ENCODE results near the gene TFIP11. TPM values are rescaled to one million over a fixed set of nuclear protein-coding genes. Genes with fewer than 3 reads are reported as not detected.
"Not testable (repeated sequence)": the region's sequence is repeated elsewhere in the genome, so short reads cannot be mapped to it uniquely, and the experiment has no call there.

TFIP11 gene
- polyA plus RNA-seq, 12 donors: 18.2 to 29.5 (median 23.8) TPM; not detected in 1

DNA sequence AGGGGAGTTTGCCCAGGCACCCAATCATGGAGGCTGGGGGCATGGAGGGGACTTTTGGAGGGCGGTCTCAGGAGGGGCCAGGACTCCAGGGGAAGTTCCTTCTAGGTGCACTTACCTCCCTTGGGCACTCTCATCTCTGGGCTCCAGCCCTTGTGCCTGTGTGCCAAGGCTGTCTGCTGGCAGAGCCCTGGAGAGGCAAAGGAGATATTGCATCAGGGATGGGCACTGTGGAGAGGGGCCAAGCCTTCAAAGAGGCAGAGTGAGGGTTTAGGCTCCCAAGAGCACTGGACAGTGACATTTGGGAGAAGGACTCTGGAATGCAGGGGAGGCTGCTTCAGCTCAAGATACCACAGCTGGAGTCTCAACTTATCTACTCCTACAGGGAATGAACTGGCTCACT is 32.2 kb upstream of the TFIP11 start:
- no peak for DNase-seq

DNA sequence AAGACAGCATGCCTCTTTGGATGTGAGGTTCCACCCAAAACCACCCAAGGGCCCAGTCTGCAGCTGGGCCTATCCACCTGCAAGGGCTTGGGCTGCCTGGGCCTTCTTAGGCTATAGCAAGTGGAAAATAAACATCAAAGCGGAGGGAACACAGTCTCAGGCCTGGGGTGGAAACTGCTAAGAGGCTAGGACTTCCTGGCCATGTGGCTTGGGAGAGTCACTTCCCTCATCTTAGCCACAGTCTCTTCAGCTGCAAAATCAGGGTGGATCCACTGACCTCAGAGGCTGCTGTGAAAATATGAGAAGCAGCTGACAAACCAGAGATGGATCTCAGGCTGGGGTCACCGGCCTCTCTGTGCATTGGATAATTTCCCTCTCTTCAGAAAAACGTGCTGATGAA is 30.6 kb upstream of the TFIP11 start:
- peak; percentile 15 for DNase-seq

DNA sequence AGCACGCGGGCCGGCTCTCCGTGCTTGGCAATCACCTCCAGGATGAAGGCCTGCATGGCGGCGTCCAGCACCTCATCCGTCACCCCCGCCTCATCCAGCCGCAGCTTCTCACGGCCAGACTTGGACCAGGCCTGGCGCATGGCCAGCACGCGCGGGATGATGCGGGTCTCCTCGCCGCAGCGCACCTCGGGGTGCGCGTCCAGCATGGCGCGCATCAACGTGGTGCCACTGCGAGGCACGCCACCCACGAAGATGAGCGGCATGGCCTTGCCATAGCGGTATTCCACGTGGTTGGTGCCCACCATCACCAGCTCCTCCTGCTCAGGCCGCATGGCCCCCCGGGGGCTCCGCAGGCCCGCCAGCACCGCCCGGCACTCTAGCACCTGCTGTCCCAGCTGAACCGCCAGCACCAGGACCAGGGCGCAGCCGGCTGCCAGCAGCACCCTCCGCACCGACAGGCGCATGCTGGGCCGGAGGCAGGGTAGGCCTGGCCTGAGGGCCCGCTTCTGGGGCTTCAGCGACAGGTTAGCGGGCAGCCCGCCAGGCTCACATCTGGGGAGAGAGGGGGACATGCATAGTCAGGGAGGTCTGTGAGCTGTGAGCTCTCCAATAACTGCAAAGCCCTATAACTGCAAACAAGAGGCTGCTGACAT is 29.0 kb upstream of the TFIP11 start:
- no peak for DNase-seq

DNA sequence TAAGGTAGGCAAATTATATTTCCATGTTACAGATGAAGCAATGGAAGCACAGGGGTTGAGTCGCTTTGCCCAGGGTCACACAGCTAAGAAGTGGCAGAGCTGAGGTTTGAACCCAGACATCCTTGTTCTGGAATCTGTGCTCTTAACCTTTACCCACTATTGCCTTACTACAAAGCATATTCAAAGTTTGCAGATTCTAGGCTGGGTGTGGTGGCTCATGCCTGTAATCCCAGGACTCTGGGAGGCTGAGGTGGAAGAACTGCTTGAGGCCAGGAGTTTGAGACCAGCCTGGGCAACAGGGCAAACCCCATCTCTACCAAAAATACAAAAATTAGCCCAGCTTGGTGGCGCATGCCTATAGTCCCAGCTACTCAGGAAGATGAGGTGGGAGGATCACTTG is 27.8 kb upstream of the TFIP11 start:
- DNase-seq: no peak

DNA sequence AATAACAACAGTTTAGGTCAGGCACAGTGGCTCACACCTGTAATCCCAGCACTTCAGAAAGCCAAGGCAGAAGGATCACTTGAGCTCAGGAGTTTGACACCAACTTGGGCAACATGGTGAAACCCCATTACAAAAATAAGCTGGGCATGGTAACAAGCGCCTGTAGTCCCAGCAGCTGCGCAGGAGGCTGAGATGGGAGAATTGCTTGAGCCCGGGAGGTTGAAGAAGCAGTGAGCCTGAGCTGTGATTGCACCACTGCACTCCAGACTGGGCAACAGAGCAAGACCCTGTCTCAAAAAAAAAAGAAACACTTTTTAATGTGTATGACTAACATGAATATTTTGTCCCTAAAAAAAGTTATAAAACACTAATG is 24.5 kb upstream of the TFIP11 start:
- DNase-seq: no peak

DNA sequence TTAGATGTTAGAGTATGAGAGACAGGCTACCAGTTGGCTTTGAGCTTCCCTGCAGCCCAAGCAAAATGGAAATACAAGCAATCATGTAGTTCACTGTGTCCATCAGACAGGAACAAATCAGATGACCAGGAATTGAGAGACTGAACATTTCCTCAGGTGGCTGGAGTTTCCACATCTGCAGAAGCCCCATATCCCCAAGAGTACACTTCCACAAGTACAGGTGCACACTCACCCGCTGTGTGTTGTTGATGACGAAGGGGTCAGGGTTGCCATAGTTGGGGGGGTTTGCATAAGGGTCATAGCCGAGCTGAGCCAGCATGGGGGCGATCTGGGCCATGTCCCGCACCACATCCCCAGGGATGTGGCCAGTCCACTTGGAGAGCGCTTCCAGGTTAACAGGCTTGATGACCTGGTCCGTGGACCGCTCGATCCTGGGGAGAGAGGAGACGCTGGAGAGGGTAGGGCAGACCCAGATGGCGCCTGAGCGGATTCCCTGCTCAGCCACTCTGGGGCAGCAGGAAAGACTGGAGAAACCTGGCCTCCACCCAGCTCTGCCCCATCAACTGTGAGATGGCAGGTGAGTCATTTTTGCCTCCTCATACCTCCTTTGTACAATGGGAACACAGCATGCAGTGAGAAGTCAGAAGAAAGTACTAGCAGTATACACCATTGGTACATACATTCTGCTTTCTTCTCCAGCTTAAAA is 23.9 kb upstream of the TFIP11 start:
- DNase-seq: no peak

DNA sequence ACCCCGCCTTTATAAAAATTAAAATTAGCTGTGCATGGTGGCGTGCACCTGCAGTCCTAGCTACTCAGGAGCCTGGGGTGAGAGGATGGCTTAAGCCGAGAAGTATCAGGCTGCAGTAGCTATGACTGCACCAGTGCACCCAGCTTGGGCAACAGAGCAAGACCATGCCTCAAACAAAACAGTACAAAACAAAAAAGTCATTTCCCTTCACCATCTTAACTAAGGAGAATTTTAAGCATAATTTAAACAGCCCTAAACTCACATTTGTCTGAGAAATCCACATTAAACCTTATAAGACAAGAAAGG is 23.3 kb upstream of the TFIP11 start:
- DNase-seq: no peak

DNA sequence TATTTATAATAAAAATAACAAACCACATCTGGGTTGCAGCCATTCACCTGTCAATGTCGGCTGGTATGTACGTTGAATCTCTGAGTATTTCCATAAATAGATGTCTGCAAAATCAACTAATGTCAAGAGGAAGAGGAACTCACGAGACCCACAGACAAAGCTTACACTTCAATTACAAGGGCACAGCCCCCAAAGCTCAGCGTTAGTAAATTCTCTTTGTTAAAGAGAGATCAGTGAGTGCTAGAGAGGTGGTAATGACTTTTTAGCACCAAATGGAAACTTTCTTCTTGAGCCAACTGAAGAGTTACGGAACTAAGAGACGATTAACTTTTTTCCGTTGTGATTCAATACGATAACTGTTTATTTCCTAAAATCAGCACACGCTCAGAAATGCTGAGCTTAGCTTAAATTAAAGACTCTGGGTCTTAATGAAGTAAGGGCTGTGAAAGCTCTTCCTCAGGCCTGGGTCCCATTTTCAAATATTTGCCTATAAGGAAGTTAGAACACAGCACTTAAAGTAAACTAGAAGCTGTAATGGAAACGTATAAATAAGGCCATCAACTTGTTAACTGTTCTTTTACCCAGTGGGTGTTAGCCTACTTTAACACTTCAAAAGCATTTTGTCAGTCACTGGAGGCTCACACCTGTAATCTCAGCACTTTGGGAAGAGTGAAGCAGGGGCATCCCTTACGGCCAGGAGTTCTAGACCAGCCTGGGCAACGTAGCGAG is 22.8 kb upstream of the TFIP11 start:
- DNase-seq: peak; percentile 7

DNA sequence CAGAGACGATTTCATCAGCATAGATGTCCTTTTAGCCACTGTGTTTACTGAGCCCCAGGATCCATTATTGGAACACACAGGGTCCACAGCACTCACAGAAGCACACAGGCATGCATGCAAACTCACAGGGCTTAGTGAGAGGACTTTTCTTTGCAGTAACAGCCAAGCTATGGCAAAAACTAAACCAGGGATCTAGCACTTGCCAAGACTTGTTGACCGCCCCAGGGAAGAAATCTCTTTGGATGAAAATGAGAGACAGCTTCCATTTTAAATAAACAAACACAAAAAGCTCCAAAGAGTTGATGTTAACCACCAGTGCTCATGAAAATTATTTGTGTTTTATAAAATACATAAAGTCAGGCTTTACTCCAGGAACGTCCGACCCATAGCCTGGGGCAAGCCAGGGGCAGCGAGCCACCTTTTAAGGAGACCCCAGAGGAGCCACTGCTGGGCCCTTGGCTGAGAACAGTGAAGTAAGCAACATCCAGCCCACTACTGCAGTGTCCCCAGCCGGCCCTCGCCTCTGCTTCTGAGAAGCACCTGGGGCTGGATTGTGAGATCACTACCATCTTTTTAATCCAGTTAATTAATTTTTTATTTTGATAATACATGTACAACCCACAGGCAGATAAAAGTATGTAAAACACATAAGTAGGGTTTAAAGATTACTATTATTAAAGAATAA is 22.0 kb upstream of the TFIP11 start:
- DNase-seq: no peak

DNA sequence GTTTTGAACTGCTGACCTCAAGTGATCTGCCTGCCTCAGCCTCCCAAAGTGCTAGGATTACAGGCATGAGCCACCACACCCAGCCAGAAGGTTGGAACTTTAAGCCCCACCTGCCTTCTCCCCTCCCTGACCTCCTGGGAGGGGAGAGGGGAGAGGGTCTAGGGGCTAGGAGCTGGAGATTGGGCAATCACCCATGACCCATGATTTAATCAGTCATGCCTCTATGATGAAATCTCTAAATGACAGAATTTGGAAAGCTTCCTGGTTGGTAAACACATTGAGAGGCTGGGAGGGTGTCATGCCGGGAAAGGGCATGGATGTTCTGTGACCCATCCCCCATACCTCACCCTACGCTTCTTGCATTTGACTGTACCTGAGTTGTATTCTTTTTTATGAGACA is 17.1 kb upstream of the TFIP11 start:
- no peak for DNase-seq

DNA sequence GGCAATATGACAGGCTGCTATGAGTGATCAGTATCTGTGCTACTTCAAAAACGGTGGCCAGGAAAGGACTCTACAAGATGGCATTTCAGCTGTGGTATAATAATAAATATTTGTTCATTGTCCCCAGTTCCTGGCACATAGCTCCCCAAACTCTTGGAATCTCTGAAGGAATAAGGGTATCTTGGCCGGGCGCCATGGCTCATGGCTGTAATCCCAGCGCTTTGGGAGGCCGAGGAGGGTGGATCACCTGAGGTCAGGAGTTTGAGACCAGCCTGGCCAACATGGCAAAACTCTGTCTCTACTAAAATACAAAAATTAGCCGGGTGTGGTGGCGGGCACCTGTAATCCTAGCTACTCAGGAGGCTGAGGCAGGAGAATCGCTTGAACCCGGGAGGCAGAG is 16.2 kb upstream of the TFIP11 start:
- not testable (repeated sequence) for DNase-seq

DNA sequence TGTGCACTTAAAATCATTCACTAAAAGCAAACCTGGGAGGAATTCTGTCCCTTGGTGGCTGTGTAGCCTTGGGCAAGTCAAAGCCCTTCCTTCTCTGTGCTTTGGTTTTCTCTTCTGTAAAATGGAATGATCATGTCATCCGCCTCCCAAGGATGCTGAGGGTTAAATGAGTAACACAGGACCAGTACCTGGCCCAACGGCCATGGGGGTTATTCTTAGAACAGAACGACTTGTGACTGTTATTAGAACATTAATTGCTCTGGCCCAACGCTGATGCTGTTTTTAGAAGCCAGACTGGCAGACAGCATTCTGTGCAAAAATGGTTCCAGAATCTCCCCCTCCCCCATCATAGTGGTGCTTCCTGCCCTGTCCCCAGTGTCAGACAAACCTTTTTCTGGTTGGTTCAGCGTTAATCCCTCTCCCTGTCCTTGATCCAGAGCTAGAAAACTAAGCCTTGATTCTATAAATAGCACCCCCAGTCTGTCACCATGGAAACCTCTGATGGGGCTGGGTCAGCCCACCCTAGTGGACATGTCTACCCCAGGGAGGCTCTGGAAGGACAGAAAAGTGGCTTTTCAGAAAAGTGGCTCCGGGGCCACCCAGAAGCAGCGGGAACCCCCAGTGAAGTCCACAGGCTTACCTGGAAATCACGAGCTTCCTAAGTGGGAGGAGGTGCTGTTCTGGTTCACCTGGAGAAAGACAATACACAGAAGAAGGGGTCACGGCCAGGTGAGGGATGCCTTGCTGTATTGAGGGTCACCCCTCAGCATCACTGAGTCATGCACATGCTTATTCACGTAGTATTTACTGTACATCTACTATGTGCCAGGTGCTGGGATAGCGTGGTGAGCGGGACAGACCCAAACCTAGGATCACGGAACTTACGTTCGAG is 15.5 kb upstream of the TFIP11 start:
- DNase-seq: no peak

DNA sequence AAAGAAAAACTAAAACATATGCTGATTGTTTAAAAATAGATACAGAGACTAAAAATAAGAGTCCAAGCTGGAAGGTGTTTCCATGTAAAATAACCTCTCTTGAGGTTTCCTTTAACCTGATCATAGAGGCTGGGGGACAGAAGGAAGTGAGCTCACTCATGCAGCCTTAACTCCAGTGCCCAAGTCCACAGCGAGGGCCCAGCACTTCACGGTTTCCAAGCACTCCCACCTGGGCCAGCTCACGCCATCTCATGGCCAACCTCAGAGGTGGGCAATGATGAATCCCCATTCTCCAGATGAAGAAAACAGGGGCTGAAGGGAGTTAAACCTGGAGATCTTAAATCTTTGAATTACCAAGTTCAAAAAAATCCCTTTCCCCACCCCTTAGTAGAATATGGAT is 14.9 kb upstream of the TFIP11 start:
- DNase-seq: no peak

DNA sequence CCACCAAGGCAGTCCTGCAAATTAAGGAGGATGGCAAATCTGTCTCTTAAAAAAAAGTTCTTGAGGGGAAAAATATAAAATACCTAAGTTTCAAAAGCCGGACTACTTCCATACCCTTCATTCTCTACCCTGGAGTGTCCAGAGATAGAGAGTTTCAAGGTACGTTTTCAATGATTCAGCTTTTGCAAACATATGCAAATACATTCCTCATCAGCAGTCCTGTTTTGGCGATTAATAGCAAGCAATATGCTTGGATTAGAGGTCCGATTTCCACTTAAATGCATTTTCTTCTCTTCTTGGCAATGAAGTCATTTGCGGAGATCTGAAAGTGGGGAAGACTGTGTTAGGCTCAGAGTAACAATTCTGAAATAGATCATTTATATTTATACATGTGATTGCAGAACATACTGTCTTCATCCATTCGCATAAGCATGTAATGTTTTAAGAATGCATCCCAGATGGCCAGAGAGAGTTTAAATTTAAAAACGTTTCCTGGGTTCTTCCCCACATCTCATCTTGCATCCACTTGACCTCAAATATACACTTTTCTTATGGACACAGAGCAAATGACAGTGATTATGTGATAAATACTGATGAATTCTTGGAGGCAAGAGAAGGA is 13.8 kb upstream of the TFIP11 start:
- no peak for DNase-seq

DNA sequence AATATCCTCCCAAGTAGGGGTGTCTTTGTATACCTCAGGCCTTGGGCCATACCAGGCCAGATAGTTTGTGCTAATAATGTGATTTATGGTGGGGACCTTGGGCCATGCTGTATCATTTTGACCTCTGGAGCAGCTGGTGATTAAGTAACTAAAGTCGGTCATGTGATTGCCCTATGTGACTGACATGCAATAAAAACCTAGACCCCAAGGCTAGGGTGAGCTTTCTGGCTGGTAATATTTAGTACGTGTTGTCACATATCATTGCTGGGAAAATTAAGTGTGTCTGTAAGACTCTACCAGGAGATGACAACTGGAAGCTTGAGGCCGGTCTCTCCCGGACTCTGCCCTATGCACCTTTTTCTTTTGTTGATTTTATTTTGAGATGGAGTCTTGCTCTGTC is 12.6 kb upstream of the TFIP11 start:
- no peak for DNase-seq

DNA sequence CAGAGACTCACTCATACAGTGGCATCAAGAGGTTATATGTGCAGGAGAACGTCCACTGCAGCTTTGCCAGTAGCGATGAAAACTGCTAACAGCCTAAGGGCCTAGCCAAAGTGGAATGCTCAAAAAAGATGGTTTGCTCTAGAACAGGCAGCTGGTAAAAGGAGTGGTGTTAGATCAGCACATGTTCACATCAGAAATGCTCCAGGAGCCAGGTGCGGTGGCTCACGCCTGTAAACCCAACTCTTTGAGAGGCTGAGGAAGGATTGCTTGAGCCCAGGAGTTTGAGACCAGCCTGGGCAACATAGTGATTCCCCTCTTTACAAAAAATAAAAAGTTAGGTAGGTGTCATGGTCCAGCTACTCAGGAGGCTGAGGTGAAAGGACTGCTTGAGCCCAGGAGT is 10.3 kb upstream of the TFIP11 start:
- no peak for DNase-seq

DNA sequence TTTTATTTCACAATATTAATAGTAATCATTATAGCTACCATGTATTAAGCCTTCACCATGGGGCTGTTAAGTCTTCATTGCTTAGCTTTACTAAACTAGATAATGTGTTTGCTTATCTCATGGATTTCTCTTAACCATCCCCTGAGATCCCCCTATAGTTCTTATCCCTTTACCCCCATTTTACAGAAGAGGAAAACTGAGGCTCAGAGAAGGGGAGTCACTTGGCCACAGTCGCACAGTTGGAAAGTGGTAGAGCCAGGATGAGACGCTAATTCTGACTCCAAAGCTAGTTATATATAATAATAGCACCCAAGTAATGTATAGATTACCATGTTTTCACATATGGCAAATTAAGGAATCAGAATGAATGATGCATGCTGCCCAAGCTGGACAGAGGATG is 9.7 kb upstream of the TFIP11 start:
- DNase-seq: no peak

DNA sequence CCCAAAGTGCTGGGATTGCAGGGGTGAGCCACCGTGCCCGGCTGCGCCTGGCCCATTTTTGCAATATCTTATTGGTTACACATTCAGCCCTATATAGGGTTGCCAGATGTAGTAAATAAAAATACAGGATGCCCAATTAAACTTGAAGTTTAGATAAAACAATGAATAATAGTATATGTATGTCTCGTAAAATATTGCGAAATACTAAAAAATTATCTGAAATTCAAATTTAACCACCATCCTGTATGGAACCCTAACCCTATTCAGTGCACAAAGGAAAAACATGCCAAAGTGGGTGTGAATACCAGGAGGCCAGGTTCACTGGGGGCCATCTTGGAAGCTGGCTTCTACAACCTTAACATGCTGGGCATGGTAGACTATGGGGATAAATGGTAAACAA is 5.2 kb upstream of the TFIP11 start:
- no peak for DNase-seq

DNA sequence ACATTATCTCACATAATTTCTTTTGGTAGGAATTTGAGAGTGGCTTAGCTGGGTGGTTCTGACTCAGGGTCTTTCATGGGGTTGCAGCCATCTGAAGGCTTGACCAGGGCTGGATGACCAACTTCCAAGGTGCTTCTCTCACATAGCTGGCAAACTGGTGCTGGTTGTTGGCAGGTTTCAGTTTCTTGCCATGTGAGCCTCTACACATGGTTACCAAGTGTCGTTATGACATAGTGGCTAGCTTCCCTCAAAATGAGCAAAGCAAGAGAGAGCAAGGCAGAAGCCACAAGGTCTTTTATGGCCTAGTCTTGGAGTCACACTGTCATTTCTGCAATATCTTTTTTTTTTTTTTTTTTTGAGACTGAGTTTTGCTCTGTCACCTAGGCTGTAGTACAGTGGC is 4.2 kb upstream of the TFIP11 start:
- no peak for DNase-seq

DNA sequence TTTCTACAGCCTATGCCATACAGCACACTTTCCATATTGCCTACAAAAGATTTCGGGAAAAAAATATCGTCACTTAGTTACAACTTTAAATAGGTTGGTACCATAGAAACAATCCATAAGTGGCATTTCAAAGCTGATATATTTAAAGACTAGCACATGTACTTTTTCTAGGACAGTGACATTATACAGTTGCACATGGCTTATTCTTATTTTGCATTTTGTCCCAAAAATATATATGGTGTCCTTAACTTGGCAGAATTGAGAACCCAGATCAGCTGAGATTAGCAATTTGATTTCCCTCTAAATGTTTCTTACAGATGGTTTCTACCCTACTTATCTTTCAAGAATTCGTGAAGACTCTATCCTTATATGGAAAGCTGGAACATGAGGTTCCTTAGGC is 3.7 kb upstream of the TFIP11 start:
- DNase-seq: no peak

DNA sequence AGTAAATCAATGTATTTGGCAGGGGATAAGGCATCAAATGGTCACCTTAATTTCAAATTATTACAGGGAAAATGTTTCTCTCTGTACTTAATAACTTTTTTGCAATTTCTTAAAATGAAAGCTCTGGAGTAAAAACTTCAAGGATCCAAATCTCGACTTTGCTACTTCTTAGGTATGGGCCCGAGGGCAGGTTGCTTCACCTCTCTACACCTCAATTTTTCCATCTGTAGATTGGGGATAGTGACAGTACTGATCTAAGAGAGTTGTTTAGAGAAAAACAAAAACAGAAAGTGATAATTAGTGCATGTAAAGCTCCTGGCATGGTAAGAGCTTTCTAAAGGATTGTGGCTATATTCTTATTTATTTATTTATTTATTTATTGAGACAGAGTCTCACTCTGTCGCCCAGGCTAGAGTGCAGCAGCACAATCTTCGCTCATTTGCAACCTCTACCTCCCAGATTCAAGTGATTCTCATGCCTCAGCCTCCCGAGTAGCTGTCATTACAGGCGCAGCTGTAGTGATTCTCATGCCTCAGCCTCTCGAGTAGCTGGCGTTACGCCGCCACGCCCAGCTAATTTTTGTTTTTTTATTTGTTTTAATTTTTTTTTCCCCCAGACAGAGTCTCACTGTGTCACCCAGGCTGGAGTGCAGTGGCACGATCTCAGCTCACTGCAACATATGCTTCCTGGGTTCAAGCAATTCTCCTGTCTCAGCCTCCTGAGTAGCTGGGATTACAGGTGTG is 2.3 kb upstream of the TFIP11 start:
- no peak for DNase-seq
